ENCODE measurements around the gene TBK1. TPM values are rescaled to one million over a fixed set of nuclear protein-coding genes. Genes with fewer than 3 reads are reported as not detected.

The TBK1 gene
- total and polyA plus RNA-seq, 2 of the 13 experiments (the other 11 are each of a cell fraction or from before 2014, with no cell fraction given) = 10.3 to 25.2 TPM

DNA sequence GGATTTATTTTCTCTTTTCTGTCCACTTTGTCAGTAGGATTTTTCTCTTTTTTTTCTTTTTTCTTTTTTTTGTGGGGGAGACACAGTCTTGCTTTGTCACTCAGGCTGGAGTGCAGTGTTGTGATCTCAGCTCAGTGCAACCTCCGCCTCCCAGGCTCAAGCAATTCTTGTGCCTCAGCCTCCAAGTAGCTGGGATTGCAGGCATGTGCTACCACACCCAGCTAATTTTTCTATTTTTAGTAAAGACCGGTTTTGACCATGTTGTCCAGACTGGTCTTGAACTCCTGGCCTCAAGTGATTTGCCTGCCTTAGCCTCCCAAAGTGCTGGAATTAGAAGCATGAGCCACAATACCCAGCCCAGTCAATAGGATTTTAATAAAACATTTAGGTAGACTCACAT, 21.0 kb upstream of the TBK1 start:
- Histone ChIP-seq H3K79me2 (ENCODE audit: insufficient read depth, low read length) (no peaks in the 10 kb centered on the region), H4K20me1 (ENCODE audit: insufficient read depth, low read length) (0 out of 2 replicates have a peak, but pooled peaks cover 3% of the 10 kb centered on the region), H3K27me3 (ENCODE audit: control insufficient read depth in 1 of 2, insufficient read depth in 2 of 2, low read length in 2 of 2) (no peaks in the 10 kb centered on the region), H3K4me1 (ENCODE audit: insufficient read depth, low read length) (peaks cover 32% of the 10 kb centered on the region), H3K36me3 (replicated peaks in 1 of 2; ENCODE audit: control insufficient read depth in 1 of 2, insufficient read depth in 2 of 2, low read length in 2 of 2) (peaks cover 34 to 88% of the 10 kb centered on the region in 2 experiments), H3K27ac (ENCODE audit: extremely low read length, insufficient read depth, low read length) (no peak overlapping the region), H3K4me3 (replicated peaks in 1 of 3; ENCODE audit: insufficient read depth in 1 of 3, low read depth in 2 of 3, low read length in 3 of 3) (no peak overlapping the region), H3K9me3 (ENCODE audit: low read length) (no peaks in the 10 kb centered on the region), H3K4me2 (ENCODE audit: low read depth, low read length) (no peak overlapping the region), H2AFZ (ENCODE audit: low read length) (no peak overlapping the region), H3K9ac (ENCODE audit: insufficient read depth, low read depth, low read length) (no peak overlapping the region)
- CTCF ChIA-PET (ENCODE audit: low intra/inter-chr PET ratio, low total read pairs) = no interaction called here
- POLR2A ChIA-PET = no interaction called here
- FAIRE-seq (no peak), ATAC-seq (no peak), DNase-seq (ENCODE audit: low spot score) (no peak)
- BruUV-seq (replicated peaks) = no TSS peak
- TF ChIP-seq, protein P1, sequence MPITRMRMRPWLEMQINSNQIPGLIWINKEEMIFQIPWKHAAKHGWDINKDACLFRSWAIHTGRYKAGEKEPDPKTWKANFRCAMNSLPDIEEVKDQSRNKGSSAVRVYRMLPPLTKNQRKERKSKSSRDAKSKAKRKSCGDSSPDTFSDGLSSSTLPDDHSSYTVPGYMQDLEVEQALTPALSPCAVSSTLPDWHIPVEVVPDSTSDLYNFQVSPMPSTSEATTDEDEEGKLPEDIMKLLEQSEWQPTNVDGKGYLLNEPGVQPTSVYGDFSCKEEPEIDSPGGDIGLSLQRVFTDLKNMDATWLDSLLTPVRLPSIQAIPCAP (CRISPR knock-in tag; IDR thresholded peaks at IDR 0.05; ENCODE audit: low read depth) = no peak
- no peak for TF ChIP-seq MEF2D (CRISPR knock-in tag; IDR thresholded peaks at IDR 0.05)
- TF ChIP-seq NFIB (CRISPR knock-in tag; IDR thresholded peaks at IDR 0.05; ENCODE audit: borderline replicate concordance) = no peak
- TF ChIP-seq MED1 (CRISPR knock-in tag; IDR thresholded peaks at IDR 0.05) = no peak
- no peak for TF ChIP-seq HES4 (CRISPR knock-in tag; IDR thresholded peaks at IDR 0.05; ENCODE audit: borderline replicate concordance)
- TF ChIP-seq ZNF619 (CRISPR knock-in tag; IDR thresholded peaks at IDR 0.05) = no peak
- no peak for TF ChIP-seq ZNF83 (CRISPR knock-in tag; IDR thresholded peaks at IDR 0.05; ENCODE audit: borderline replicate concordance)
- no peak for TF ChIP-seq NFE2L1 (CRISPR knock-in tag; IDR thresholded peaks at IDR 0.05; ENCODE audit: borderline replicate concordance)
- peak; percentile 1; the same call in 1 of the 2 replicates for TF ChIP-seq RBFOX2 (IDR thresholded peaks at IDR 0.05; ENCODE audit: low read depth, low read length)
- intact Hi-C loops (cut with micrococcal nuclease; ENCODE audit: unreplicated experiment) (loop anchor here (1.0 kb wide), 1 partner anchor 14 kb away; no protein-coding TSS in a partner anchor), in situ Hi-C loops (cut with HindIII; ENCODE audit: extremely low pct_ligation_motif_present, low pct_unique_long_range_greater_than_20kb) (no loop called here)
- WGBS (ENCODE audit: low lambda C conversion rate) = 100% methylated on average over 2 of the region's 2 CpGs
